ENCODE measurements around the gene GPHN. TPM values are rescaled to one million over a fixed set of nuclear protein-coding genes. Genes with fewer than 3 reads are reported as not detected.

The GPHN gene
- total and polyA plus RNA-seq, 2 donors from 2014 or later = 35.4 to 62.0 TPM

GRCh38 chr14:66595394-66595793 lies 87.4 kb downstream of the GPHN start:
- Histone ChIP-seq H3K27ac (ENCODE audit: low read depth in 2 of 2, low read length in 2 of 2) (no peak overlapping the region), H3K36me3 (ENCODE audit: control insufficient read depth in 2 of 3, insufficient read depth in 3 of 3, low read length in 3 of 3) (no peaks in the 10 kb centered on the region), H3K9me3 (ENCODE audit: control insufficient read depth in 2 of 3, insufficient read depth in 1 of 3, low read length in 3 of 3) (peaks cover 0 to 5% (median 2%) of the 10 kb centered on the region in 3 donors), H3K4me3 (ENCODE audit: low read length in 3 of 3) (no peak overlapping the region), H3K9ac (ENCODE audit: low read length in 3 of 3) (no peak overlapping the region), H3K4me1 (ENCODE audit: control insufficient read depth in 2 of 3, insufficient read depth in 2 of 3, low read depth in 1 of 3, low read length in 3 of 3) (no peaks in the 10 kb centered on the region), H3K27me3 (ENCODE audit: control insufficient read depth, insufficient read depth, low read length) (no peaks in the 10 kb centered on the region)
- intact Hi-C loops (cut with DNase I) = no loop called here
- no peak for TF ChIP-seq CTCF (IDR thresholded peaks at IDR 0.05; ENCODE audit: borderline replicate concordance, extremely low read depth, insufficient read depth)
- FAIRE-seq (no peak), DNase-seq (no peak)

GRCh38 chr14:66596241-66596985 lies 88.5 kb downstream of the GPHN start:
- FAIRE-seq = no peak

GRCh38 chr14:66600416-66600815 lies 92.5 kb downstream of the GPHN start:
- TF ChIP-seq CTCF (IDR thresholded peaks at IDR 0.05; ENCODE audit: borderline replicate concordance, extremely low read depth, insufficient read depth) = no peak
- DNase-seq (no peak), FAIRE-seq (no peak)
- H3K36me3 ChIP-seq (ENCODE audit: control insufficient read depth in 2 of 3, insufficient read depth in 3 of 3, low read length in 3 of 3) = no peaks in the 10 kb centered on the region
- no peaks in the 10 kb centered on the region for H3K9me3 ChIP-seq (ENCODE audit: control insufficient read depth in 2 of 3, insufficient read depth in 1 of 3, low read length in 3 of 3)
- H3K9ac ChIP-seq (ENCODE audit: low read length in 3 of 3) = no peak overlapping the region
- no peaks in the 10 kb centered on the region for H3K27me3 ChIP-seq (ENCODE audit: control insufficient read depth, insufficient read depth, low read length)
- H3K4me1 ChIP-seq (ENCODE audit: control insufficient read depth in 2 of 3, insufficient read depth in 2 of 3, low read depth in 1 of 3, low read length in 3 of 3) = no peaks in the 10 kb centered on the region
- no peak overlapping the region for H3K4me3 ChIP-seq (ENCODE audit: low read length in 3 of 3)
- intact Hi-C loops (cut with DNase I) = no loop called here
- no peak overlapping the region for H3K27ac ChIP-seq (ENCODE audit: low read depth in 2 of 2, low read length in 2 of 2)

More at GRCh38 chr14:66596241-66596985, 88.5 kb downstream of the GPHN start:
- H3K4me1 ChIP-seq (ENCODE audit: control insufficient read depth in 2 of 3, insufficient read depth in 2 of 3, low read depth in 1 of 3, low read length in 3 of 3) = no peaks in the 10 kb centered on the region
- DNase-seq = peak in 1 of 5 donors; percentile 43
- H3K36me3 ChIP-seq (ENCODE audit: control insufficient read depth in 2 of 3, insufficient read depth in 3 of 3, low read length in 3 of 3) = no peaks in the 10 kb centered on the region
- H3K27ac ChIP-seq (ENCODE audit: low read depth in 2 of 2, low read length in 2 of 2) = no peak overlapping the region
- peaks cover 0 to 5% (median 2%) of the 10 kb centered on the region in 3 donors for H3K9me3 ChIP-seq (ENCODE audit: control insufficient read depth in 2 of 3, insufficient read depth in 1 of 3, low read length in 3 of 3)
- H3K9ac ChIP-seq (ENCODE audit: low read length in 3 of 3) = no peak overlapping the region
- H3K4me3 ChIP-seq (ENCODE audit: low read length in 3 of 3) = no peak overlapping the region
- intact Hi-C loops (cut with DNase I) = no loop called here
- TF ChIP-seq CTCF (IDR thresholded peaks at IDR 0.05; ENCODE audit: borderline replicate concordance, extremely low read depth, insufficient read depth) = no peak
- no peaks in the 10 kb centered on the region for H3K27me3 ChIP-seq (ENCODE audit: control insufficient read depth, insufficient read depth, low read length)

All from kidney (tissue), 14 donors.